ENCODE measurements around the gene MAPK1. TPM values are rescaled to one million over a fixed set of nuclear protein-coding genes. Genes with fewer than 3 reads are reported as not detected.
"Not testable (repeated sequence)": the region's sequence is repeated elsewhere in the genome, so short reads cannot be mapped to it uniquely, and the experiment has no call there.

Gene MAPK1
- total RNA-seq, 2 experiments from 2014 or later: 39.6 to 79.8 TPM

GRCh38 chr22:21815357-21815756 lies 52.1 kb downstream of the MAPK1 start:
- Histone ChIP-seq H3K79me2 (ENCODE audit: insufficient read depth, low read depth, low read length) (peaks cover 91% of the 10 kb centered on the region), H4K20me1 (ENCODE audit: insufficient read depth, low read length) (no peaks in the 10 kb centered on the region), H3K27ac (ENCODE audit: low read depth, low read length, poor library complexity, severe bottlenecking) (no peak overlapping the region), H3K4me1 (ENCODE audit: insufficient read depth, low read length, poor library complexity, severe bottlenecking) (peaks cover 52% of the 10 kb centered on the region), H3K36me3 (ENCODE audit: insufficient read depth, low read length) (peaks cover 9% of the 10 kb centered on the region), H3K9me2 (ENCODE audit: insufficient read depth, low read length) (no peaks in the 10 kb centered on the region), H3K4me3 (ENCODE audit: low read depth, low read length, poor library complexity, severe bottlenecking) (no peak overlapping the region), H2AFZ (ENCODE audit: low read length) (no peak overlapping the region), H3K4me2 (ENCODE audit: low read length) (no peak overlapping the region), H3K9me3 (ENCODE audit: low read length) (peaks cover 8% of the 10 kb centered on the region; the same call in 1 of the 2 replicates)
- DNase-seq (ENCODE audit: low spot score): no peak
- POLR2A ChIA-PET: interaction anchor here (0.6 kb wide), 2 partner anchors 18 to 102 kb away, joined by 4 to 5 read pairs; no protein-coding TSS in a partner anchor
- CTCF ChIA-PET (ENCODE audit: unreplicated experiment): no interaction called here
- BruUV-seq (replicated peaks): no TSS peak
- TF ChIP-seq CTCF (conservative IDR thresholded peaks at IDR 0.05; ENCODE audit: low read length) (no peak), EZH2phosphoT487 (IDR thresholded peaks at IDR 0.05; ENCODE audit: borderline replicate concordance, low read depth, low read length) (no peak)
- intact Hi-C loops (cut with micrococcal nuclease; ENCODE audit: unreplicated experiment): no loop called here

- peaks cover 81% of the 10 kb centered on the region for H3K79me2 ChIP-seq (ENCODE audit: insufficient read depth, low read depth, low read length)
- POLR2A ChIA-PET: no interaction called here
- intact Hi-C loops (cut with micrococcal nuclease; ENCODE audit: unreplicated experiment): no loop called here
- H3K27ac ChIP-seq (ENCODE audit: low read depth, low read length, poor library complexity, severe bottlenecking): no peak overlapping the region
- CTCF ChIA-PET (ENCODE audit: unreplicated experiment): no interaction called here
- H4K20me1 ChIP-seq (ENCODE audit: insufficient read depth, low read length): no peaks in the 10 kb centered on the region
- BruUV-seq (replicated peaks): no TSS peak
- no peak overlapping the region for H3K4me3 ChIP-seq (ENCODE audit: low read depth, low read length, poor library complexity, severe bottlenecking)
- no peak for DNase-seq (ENCODE audit: low spot score)
- H3K4me2 ChIP-seq (ENCODE audit: low read length): no peak overlapping the region
- peaks cover 20% of the 10 kb centered on the region for H3K4me1 ChIP-seq (ENCODE audit: insufficient read depth, low read length, poor library complexity, severe bottlenecking)
- H3K9me2 ChIP-seq (ENCODE audit: insufficient read depth, low read length): no peaks in the 10 kb centered on the region
- TF ChIP-seq EZH2phosphoT487 (IDR thresholded peaks at IDR 0.05; ENCODE audit: borderline replicate concordance, low read depth, low read length) (no peak), CTCF (conservative IDR thresholded peaks at IDR 0.05; ENCODE audit: low read length) (no peak)
- peaks cover 19% of the 10 kb centered on the region for H3K36me3 ChIP-seq (ENCODE audit: insufficient read depth, low read length)
- H3K9me3 ChIP-seq (ENCODE audit: low read length): peaks cover 8% of the 10 kb centered on the region; the same call in 1 of the 2 replicates
- H2AFZ ChIP-seq (ENCODE audit: low read length): no peak overlapping the region
Measured at GRCh38 chr22:21811982-21812381, 55.5 kb downstream of the MAPK1 start.

GRCh38 chr22:21807544-21808529 lies 59.6 kb downstream of the MAPK1 start:
- Histone ChIP-seq H3K9me2 (ENCODE audit: insufficient read depth, low read length) (no peaks in the 10 kb centered on the region), H3K36me3 (ENCODE audit: insufficient read depth, low read length) (peaks cover 60% of the 10 kb centered on the region), H3K9me3 (ENCODE audit: low read length) (peaks cover 8% of the 10 kb centered on the region; the same call in 1 of the 2 replicates), H4K20me1 (ENCODE audit: insufficient read depth, low read length) (no peaks in the 10 kb centered on the region), H3K79me2 (ENCODE audit: insufficient read depth, low read depth, low read length) (peaks cover 40% of the 10 kb centered on the region), H3K27ac (ENCODE audit: low read depth, low read length, poor library complexity, severe bottlenecking) (no peak overlapping the region), H2AFZ (ENCODE audit: low read length) (no peak overlapping the region), H3K4me1 (ENCODE audit: insufficient read depth, low read length, poor library complexity, severe bottlenecking) (no peaks in the 10 kb centered on the region), H3K4me2 (ENCODE audit: low read length) (no peak overlapping the region), H3K4me3 (ENCODE audit: low read depth, low read length, poor library complexity, severe bottlenecking) (no peak overlapping the region)
- ChIA-PET POLR2A (interaction anchor here (0.6 kb wide), 1 partner anchor 13 kb away, joined by 6 read pairs; no protein-coding TSS in a partner anchor), CTCF (ENCODE audit: unreplicated experiment) (no interaction called here)
- no peak for TF ChIP-seq CTCF (conservative IDR thresholded peaks at IDR 0.05; ENCODE audit: low read length)
- no peak for TF ChIP-seq EZH2phosphoT487 (IDR thresholded peaks at IDR 0.05; ENCODE audit: borderline replicate concordance, low read depth, low read length)
- no TSS peak for BruUV-seq (replicated peaks)
- intact Hi-C loops (cut with micrococcal nuclease; ENCODE audit: unreplicated experiment): no loop called here
- no peak for DNase-seq (ENCODE audit: low spot score)

GRCh38 chr22:21805325-21805724 lies 62.1 kb downstream of the MAPK1 start:
- H4K20me1 ChIP-seq (ENCODE audit: insufficient read depth, low read length); H3K4me3 ChIP-seq (ENCODE audit: low read depth, low read length, poor library complexity, severe bottlenecking); CTCF ChIA-PET (ENCODE audit: unreplicated experiment); H3K27ac ChIP-seq (ENCODE audit: low read depth, low read length, poor library complexity, severe bottlenecking); intact Hi-C loops (cut with micrococcal nuclease; ENCODE audit: unreplicated experiment); H3K4me2 ChIP-seq (ENCODE audit: low read length); POLR2A ChIA-PET; H3K9me2 ChIP-seq (ENCODE audit: insufficient read depth, low read length); DNase-seq (ENCODE audit: low spot score); H2AFZ ChIP-seq (ENCODE audit: low read length); H3K4me1 ChIP-seq (ENCODE audit: insufficient read depth, low read length, poor library complexity, severe bottlenecking); BruUV-seq (replicated peaks); H3K9me3 ChIP-seq (ENCODE audit: low read length): not testable (repeated sequence)
- Histone ChIP-seq H3K36me3 (ENCODE audit: insufficient read depth, low read length) (peaks cover 75% of the 10 kb centered on the region), H3K79me2 (ENCODE audit: insufficient read depth, low read depth, low read length) (peaks cover 19% of the 10 kb centered on the region)
